GM13977 (cell line): Measurements from ENCODE around the gene ZDHHC14.
"Not testable (repeated sequence)": the region's sequence is repeated elsewhere in the genome, so short reads cannot be mapped to it uniquely, and the experiment has no call there.

Source experiments
- DNase-seq: peaks from one replicate; pipeline ENCODE4 v3.0.0; 2012; ENCODE audit warnings: low spot score
- in situ Hi-C: fragments of 300-500 bp; cut with MboI; formaldehyde crosslinking; loops from one replicate; pipeline ENCODE4 v1.12.0; 2022; ENCODE audit warnings: low sequenced_read_pairs, low pct_unique_long_range_greater_than_20kb, mixed read lengths, inconsistent platforms; ENCODE audit not compliant: unreplicated experiment
- TF ChIP-seq, protein P1 (sequence below): IDR thresholded peaks from 2 replicates; pipeline ENCODE4 v1.5.1; 2012; ENCODE audit warnings: mild to moderate bottlenecking, control low read depth; ENCODE audit not compliant: insufficient read depth; ENCODE audit errors: extremely low read depth, missing control alignments

Gene ZDHHC14

DNA sequence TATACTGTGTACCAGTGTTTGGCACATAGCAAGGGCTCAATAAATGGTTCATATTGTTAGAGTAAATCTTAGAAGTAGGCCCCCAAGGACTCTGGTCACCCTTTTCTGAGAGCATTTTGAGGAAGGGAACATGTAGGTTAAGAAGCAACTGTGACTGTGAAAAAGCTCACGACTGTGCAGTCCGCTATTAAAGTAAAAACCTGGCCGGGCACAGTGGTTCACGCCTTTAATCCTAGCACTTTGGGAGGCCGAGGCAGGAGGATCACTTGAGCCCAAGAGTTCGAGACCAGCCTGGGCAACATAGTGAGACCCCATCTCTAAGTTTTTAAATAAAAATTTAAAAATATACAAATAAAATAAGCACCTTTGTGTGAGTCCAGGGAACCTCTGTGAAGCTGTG, 5.0 kb downstream of the ZDHHC14 start:
- no peak for DNase-seq
- in situ Hi-C loops, result no loop called here
- TF ChIP-seq, protein P1, sequence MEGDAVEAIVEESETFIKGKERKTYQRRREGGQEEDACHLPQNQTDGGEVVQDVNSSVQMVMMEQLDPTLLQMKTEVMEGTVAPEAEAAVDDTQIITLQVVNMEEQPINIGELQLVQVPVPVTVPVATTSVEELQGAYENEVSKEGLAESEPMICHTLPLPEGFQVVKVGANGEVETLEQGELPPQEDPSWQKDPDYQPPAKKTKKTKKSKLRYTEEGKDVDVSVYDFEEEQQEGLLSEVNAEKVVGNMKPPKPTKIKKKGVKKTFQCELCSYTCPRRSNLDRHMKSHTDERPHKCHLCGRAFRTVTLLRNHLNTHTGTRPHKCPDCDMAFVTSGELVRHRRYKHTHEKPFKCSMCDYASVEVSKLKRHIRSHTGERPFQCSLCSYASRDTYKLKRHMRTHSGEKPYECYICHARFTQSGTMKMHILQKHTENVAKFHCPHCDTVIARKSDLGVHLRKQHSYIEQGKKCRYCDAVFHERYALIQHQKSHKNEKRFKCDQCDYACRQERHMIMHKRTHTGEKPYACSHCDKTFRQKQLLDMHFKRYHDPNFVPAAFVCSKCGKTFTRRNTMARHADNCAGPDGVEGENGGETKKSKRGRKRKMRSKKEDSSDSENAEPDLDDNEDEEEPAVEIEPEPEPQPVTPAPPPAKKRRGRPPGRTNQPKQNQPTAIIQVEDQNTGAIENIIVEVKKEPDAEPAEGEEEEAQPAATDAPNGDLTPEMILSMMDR, result no peak

- in situ Hi-C loops, result no loop called here
- DNase-seq, result no peak
- TF ChIP-seq, protein P1, result no peak
Observed at GRCh38 chr6:157386454-157386853, 5.5 kb downstream of the ZDHHC14 start.

DNA sequence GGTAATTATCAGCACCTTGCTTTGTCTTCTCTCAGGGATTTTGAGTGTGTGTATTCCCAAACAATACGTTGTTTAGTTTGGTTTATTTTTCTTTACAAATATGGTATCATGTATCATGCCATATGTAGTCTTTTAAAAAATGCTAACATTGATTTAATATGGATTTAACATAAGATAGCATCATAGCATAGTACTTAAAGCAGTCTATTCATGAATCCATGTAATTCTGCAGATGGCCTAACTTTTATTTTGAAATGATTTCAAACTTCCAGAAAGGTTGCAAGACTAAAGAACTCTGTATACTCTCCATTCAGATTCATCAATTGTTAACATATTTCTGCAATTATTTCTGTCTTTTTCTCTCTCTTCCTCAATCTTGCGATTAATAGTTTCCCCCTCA, 7.9 kb downstream of the ZDHHC14 start:
- TF ChIP-seq, protein P1, result no peak
- DNase-seq, result no peak
- in situ Hi-C loops, result no loop called here

DNA sequence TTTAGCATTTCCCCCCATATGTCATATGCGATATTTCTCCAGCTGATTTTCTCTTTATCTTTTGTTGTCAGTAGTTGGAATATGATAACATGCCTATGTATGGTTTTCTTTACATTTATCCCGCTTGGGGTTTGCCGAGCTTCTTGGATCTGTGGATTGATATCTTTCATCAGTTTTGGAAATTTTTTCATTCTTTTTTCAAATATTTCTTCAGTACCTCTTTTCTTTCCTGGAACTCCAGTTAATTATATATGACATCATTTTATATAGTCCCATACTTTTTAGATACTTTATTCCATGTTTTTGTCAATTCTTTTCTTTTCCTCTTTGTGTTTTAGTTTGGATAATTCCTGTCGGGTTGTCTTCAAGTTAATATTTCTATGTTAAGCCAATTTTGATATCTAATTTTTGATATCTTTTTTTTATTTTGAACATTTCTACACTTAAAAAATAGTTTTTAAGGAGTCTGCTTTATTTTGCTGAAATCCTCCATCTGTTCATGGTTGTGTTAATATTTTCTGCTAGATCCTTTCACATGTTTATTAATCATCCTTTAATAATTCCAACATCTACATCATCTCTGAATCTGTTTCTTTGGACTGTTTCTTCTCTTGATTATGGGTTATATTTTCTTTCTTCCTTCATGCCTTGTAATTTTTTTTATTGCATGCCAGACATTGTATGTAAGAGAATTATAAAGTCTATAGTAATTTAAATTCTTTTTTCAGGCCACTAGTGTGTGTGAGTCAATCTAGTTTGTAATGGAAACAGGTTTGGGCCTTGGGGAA, 9.5 kb downstream of the ZDHHC14 start:
- no peak for DNase-seq
- TF ChIP-seq, protein P1, result no peak
- in situ Hi-C loops, result no loop called here

- TF ChIP-seq, protein P1, result no peak
- no peak for DNase-seq
- in situ Hi-C loops, result no loop called here
Observed at GRCh38 chr6:157392927-157393668, 12.1 kb downstream of the ZDHHC14 start.

DNA sequence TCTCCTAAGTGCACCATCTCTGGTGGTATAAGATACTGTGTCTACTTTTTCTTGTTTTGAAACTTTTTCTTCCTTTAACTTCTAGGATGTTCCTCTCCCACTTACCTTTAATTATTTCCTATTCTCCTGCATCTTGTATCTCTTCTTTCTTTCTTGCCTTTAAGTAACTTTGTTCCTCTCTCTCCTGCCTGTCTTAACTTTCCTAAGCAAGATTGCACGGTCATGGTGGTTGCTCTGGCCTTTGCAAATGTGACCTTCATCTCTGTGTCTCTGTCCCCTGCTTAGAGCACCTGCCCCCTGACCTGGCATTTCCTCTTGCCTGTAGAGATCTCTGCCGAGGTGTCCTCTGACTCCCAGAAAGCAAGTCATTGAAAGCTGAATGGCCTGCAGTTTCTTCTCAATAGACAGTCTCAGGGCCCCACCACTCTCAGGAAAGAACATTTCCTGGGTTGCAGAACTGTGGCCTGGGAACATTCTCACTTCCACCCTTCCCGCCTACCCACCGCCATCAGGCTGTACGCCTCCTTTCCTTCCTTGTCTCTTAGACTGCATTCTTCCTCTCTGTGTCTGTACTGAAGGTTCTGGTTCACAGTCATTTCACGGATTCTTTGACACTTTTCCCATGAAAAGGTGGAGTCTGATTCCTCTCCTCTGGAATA, 12.8 kb downstream of the ZDHHC14 start:
- TF ChIP-seq, protein P1, result no peak
- in situ Hi-C loops, result no loop called here
- DNase-seq, result no peak

DNA sequence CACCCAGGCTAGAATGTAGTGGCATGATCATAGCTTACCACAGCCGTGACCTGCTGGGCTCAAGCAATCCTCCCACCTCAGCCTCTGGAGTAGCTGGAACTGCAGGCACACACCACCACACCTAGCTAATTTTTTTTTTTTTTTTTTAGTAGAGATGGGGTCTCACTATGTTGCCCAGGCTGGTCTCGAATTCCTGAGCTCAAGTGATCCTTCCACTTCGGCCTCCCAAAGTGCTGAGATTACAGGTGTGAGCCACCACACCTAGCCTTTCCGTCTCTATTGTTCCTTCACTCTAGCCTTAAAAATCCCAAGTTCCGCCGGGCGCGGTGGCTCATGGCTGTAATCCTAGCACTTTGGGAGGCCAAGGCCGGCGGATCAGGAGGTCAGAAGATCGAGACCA, 14.2 kb downstream of the ZDHHC14 start:
- in situ Hi-C loops, DNase-seq: not testable (repeated sequence)
